D721Med (cell line): ENCODE measurements around the gene RPS4Y1.

ENCODE experiments used
- DNase-seq: peaks from one replicate; pipeline ENCODE4 v3.0.0; 2011; ENCODE audit warnings: low spot score; ENCODE audit not compliant: insufficient read length
- FAIRE-seq: peaks from 2 replicates; lab custom pipeline; 2011; peaks lifted over from hg19 to GRCh38; lab: Jason Lieb, UNC
- CTCF ChIP-seq: IDR thresholded peaks from 2 replicates; pipeline ENCODE4 v1.5.1; 2012; ENCODE audit warnings: mild to moderate bottlenecking, control low read depth; ENCODE audit not compliant: insufficient read depth; ENCODE audit errors: missing control alignments

The RPS4Y1 gene

GRCh38 chrY:2874211-2874610, 32.8 kb downstream of the RPS4Y1 start:
- TF ChIP-seq CTCF = no peak
- DNase-seq (no peak), FAIRE-seq (no peak)

DNA sequence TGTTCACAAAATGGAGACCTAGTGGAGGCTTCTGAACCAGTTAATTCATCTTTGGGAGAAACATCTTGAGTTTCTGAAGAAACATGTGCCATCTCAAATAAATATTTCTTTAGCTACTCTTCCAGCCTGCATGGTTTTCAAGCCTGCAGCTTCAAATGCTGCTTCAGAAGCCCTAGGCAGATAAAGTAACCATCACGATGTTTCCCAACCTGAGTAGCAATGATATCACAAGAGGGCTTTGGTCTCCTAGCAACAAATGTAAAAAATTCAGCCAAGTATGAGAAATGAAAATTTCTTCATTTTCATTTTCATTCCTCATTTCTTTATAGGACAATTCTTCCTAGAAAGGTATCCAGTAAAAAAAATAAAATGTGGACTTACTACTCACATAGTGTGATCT, 42.2 kb downstream of the RPS4Y1 start:
- DNase-seq (no peak), FAIRE-seq (no peak)
- no peak for TF ChIP-seq CTCF

GRCh38 chrY:2885880-2886279, 44.5 kb downstream of the RPS4Y1 start:
- TF ChIP-seq CTCF = no peak
- DNase-seq (no peak), FAIRE-seq (no peak)

DNA sequence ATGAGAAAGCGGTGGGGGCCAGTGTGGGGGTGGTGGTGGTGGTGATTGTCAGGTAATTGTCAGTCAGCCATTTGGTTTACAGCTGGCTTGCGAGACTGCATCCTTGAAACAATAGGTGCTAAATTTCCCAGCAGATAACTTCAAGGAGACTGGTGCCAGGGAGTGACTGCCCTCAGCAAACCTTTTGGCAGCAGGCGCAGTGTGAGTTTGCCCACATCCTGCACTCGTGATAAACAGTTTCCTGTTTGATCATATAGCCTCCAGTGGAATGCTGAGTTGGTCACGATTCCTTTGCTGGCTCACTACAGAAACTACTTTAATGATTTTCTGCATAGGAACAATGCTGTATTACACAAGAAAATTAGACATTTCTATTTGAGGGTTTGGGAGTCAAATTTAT, 46.0 kb downstream of the RPS4Y1 start:
- no peak for DNase-seq
- FAIRE-seq = no peak
- TF ChIP-seq CTCF = no peak

DNA sequence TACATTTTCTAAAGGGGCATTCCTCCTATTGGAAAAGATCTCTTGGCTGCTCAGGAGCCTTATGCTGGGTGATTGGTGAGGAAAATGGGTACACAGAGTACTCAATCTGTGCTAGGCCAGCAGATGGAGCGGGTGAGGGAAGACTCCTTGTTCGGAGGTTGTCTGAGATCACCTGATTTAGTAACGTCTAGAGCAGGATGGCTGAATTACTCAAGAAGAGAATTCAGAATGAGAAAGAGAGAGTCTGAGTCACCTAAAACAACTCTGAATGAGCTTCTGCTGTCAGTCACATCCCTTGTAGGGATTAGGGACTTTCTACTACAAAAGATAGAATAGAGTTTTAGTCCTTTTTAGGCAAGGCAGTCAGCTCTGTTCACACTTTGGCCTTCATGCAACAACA, 46.6 kb downstream of the RPS4Y1 start:
- DNase-seq (no peak), FAIRE-seq (no peak)
- TF ChIP-seq CTCF = no peak

DNA sequence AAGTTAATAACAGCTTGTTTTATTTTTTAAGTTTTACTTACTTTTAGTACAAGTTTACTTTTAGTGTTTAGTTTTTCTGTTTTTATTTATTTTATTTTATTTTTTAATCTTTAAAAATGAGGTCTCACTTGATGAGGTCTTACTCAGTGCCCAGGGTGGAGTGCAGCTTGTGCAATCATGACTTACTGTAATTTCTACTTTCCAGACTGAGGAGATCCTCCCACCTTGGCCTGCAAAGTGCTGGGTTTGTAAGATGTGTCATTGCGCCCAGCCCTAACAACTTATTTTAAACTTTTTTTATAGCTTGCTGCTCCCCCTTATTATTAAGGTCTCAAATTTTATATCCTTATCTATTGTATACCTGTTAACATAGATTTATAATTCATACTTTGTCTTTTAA, 52.1 kb downstream of the RPS4Y1 start:
- no peak for TF ChIP-seq CTCF
- no peak for DNase-seq
- FAIRE-seq = no peak

DNA sequence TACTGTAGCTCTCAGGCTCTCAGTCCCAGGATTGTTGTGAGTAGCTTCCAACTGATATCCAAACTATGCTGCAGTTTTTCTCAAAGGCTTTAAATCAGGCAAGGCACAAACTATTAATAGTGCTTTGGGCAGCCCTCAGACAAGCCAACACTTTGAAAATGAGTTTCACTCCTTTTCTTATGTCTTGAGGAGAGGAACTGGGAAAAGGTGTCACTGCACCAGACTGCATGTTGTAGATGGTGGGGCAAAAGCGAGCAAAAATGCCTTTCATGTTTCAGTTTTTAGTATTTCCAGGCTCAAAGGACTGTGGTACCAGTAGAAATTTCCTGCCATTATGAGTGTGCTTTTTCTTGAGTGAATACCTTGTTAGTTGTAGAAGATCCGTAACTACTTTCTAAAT, 54.6 kb downstream of the RPS4Y1 start:
- TF ChIP-seq CTCF = no peak
- DNase-seq (no peak), FAIRE-seq (no peak)
